ENCODE results near the gene LAMB4.

The LAMB4 gene

DNA sequence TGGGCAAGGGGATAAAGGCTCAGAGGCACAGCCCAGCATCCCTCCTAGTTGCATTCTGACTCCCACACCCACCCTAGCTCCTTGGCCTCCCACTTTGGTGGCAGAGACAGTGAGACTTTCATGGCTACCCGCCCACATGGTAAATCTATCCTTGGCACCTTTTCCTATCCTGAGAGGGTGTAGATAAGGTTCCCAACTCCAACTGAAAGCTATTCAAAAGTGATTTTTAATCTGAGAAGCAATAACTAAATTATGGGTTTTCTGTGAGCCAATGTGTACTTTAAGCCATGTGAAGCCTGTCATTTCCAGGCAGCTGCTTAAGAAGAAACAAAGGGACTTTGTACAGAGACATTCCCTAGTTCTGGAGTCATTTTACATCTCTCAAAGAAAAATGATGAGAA, 136.3 kb downstream of the LAMB4 start:
- DNase-seq: no peak

DNA sequence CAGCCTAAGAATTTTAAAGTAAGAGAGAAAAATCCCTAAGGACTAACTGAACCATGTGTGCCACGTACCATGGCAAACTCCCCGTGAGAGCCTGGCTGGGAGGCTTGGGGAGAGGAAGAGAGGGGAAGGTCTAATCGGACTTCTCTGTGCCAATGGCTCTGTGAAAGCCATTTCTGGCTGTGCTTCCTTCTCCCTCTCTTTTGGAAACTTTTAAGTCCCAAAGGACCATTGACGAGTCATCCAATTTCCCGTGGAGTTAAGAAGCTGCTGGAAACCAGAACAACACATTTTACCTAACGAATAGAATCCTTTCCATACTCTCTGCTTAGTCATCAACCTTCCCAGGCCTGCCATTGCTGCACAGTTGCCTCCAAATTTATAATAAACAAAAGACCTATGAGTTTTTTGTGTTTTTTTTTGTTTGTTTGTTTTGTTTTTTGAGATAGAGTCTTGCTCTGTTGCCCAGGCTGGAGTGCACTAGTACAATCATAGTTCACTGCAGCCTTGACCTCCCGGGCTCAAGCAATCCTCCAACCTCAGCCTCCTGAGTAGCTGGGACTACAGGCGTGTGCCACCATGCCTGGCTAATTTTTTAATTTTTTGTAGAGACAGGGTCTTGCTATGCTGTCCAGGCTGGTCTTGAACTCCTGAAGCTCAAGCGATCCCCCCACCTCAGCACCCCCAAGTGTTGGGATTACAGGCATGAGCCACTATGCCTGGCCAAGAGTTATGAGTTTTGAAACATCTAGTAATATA, 140.4 kb downstream of the LAMB4 start:
- DNase-seq: no peak

DNA sequence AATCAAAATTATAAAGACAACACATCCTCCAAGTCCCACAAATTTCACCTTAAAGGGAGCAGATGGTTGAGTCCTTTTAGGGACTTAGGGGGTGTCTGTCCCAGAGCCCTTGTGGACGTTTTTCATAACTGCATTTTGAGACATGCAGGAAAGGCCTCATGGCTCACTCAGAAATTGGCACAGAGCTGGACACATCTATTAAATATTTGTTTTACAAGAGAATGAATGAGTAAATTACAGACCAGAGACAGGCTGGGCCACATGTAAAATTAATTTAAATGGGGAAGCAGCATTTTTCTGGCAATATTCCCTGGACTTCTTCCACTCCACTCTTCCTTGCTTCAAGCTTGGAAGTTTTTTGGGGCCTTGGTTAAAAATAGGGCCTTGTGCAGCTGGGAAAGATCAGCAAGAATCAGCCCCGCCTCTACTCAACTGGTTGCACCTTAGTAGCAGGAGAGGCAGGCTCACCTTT, 147.2 kb downstream of the LAMB4 start:
- no peak for DNase-seq

DNA sequence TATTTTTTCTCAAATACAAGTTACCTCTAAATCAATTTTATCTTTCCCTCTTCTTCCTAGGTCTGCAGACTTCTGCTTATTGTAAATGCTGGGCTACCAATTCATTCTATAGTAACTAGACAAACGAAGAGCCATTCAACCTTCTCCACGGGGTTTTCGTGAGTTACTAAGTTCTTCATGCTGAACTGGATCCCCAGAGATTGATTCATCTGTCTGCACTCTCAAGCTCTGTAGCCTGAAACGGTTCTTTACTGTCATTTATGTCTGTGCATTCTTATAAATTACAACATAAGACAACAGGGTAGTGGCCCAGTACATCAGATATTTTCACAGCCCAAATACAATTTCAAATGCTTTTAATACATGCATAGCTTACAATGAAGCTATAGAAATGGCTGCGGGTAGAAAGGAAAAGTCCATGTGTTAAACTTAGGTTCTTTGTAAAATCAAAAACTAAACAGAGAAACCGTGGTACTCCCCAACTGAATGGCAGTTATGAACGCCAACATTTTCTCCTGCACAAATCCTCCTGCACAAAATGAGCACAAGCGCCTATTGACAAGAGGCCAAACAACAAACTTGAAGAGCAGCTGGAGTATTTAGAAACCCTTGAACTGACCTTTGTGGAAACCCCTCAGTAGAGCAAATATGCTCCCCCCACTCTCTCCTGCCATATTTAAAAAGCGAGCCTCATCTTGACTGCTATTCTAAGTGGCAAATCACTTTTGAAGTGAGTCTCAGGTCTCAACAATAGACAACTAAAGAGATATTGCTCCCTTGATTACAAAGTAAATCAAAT, 147.9 kb downstream of the LAMB4 start:
- DNase-seq: no peak

DNA sequence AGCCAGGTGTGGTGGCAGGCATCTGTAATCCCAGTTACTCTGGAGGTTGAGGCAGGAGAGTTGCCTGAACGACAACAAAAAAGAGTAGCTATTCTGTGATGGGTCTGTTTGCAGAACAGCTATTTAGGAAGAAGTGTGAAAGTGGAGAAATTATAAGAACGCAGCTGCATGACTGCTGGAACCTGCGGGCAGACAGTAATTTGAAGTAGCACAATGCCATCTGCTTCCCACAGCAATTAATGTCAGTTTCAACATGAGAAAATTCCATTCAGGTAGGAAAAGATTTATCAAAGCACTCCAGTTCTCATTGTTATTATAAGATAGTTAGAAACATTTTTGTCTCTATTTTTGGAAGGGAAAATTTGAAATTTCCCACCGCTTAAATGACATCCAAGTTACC, 148.7 kb downstream of the LAMB4 start:
- DNase-seq: no peak

DNA sequence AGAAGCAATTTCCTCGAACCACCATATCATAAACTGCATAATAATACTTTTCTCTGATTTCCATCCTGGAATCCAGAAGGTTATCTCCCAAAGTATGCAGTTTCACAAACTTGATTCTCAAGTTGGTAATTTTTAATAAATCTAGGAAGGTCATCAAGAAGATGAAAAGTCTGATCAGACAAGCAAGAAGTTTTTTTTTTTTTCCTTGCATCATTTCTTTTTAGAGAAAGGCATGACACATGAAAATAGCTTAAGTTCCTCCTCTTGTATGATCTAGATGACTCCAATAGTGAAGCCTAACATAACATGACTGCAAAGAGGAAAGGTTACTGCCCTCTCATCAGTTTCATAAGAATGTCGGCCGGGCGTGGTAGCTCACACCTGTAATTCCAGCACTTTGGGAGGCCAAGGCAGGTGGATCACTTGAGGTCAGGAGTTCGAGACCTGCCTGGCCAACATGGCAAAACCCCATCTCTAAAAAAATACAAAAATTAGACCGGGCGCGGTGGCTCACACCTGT, 149.4 kb downstream of the LAMB4 start:
- DNase-seq: no peak

DNA sequence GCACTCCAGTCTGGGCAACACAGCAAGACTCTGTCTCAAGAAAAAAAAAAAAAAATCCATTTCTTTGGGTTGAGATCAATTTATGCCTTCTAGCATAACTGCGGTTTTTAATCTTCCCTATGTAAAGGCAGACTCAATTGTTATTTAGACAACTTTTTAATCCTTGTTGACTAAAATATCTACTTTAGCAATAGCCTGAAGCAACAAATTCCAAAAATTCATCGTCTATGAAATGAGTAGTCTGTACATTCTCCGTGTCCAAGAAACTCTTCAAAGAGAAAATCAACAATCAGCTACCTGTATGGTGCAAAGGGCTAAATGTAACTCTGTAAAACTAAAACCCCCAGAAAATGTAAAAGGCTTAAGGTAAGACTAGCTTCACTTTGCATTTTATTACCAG, 150.0 kb downstream of the LAMB4 start:
- no peak for DNase-seq

DNA sequence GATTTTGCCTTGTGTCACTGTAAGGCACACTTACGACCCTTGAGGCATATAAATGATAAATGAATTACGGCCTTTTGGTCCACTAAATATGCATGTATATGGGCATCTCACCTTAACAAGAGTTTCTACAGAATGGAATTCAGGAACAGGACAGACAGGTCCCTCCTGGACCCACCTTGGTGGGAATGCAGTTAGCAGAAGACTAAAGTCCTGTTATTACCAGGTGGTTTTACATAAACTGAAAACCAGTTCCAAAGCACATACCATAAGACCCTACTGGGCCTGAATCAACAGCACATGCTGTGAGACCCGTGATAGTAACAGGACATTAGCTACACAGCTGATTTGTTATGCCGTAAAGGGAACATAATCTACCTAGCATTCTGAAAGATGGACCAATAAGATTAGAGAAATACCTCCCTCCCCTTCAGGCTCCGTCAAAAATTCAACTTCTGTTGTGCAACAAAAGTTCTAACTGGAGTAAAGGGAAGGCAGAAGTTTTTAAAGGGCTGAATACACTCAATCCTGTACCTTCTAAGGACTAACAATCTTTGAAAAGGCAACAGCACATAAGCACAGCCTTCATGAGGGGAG, 151.2 kb downstream of the LAMB4 start:
- no peak for DNase-seq

DNA sequence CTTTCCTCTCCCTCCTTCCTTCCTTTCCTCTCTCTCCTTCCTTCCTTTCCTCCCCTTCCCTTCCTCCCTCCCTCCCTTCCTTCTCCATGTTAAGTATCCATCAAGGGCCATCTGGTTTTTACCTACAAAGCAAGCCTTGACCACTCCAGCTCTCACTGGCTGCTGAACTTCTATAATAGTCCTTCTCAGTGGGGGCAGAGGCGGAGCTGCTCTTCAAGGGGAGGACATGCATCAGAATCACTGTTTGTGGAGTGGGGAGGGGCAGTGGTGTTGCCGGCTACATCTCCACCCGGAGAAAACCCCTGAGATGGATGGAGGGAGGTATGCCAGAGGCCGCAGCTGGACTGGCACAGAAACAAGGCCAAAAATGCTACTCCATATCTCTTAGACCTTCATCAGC, 153.1 kb downstream of the LAMB4 start:
- DNase-seq: no peak

DNA sequence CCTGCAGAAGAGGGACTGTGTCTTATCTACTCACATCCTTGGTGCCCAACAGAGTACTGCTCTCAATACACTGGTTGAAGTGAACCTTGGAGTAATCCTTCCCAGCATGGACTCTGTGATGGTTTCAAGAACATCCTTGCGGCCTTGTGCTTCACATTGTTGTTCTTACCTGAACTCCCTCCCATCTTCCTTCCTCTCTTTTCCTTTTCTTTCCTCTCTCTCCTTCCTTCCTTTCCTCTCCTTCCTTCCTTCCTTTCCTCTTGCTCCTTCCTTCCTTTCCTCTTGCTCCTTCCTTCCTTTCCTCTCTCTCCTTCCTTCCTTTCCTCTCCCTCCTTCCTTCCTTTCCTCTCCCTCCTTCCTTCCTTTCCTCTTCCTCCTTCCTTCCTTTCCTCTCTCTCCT, 153.5 kb downstream of the LAMB4 start:
- no peak for DNase-seq

DNA sequence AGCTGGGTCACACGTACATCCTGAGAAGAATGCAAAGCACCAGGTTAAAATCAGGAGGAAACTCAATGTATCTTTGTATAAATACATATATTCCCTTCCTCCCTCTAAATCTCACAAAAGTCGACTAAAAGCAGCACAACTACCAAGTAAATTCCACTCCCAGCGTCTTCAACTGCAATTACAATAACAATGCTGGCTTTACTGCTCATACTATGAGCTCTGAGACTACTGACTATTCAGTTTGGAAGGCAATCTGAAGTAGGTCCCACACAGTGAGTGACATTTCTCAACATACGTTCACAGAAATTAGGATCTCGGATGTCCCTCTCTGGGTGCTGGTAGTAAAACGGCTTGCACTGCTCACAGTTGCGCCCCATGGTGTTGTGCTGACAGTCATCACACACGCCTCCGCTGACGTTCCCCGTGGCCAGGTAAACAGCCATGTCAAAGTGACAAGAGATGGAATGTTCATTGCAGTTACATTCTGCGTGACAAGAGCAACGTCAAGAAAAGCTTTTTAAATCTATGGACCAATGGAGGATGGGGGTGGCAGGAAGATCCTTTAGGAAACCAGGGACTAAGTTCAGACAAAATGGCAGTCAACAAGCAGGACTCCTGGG, 154.7 kb downstream of the LAMB4 start:
- no peak for DNase-seq

DNA sequence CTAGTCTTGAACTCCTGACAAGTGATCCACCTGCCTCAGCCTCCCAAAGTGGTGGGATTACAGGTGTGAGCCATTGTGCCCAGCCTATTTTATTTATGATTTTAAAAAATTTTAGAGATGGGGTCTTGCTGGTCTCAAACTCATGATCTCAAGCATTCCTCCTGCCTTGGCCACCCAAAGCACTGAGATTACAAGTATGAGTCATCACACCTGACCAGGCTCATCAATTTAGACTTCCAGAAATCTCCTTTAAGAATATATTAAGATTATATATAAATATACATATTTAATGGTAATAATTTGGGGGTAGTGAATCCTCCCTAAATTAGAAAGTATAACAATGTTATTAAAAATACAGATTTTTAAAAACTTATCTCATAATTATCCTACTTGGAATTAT, 156.3 kb downstream of the LAMB4 start:
- no peak for DNase-seq

Measured in suppressor macrophage treated with lipopolysaccharide for 1 hour (primary cell).